GM12865 (cell line): Measurements from ENCODE around the gene TSC1.

ENCODE experiments used
- DNase-seq: peaks from one replicate; pipeline ENCODE4 v3.0.0; 2010; ENCODE audit warnings: low read depth
- H3K4me3 ChIP-seq: 2 replicates; pipeline ENCODE4 v1.5.1; 2011; ENCODE audit warnings: mild to moderate bottlenecking, low read depth, low read length, control low read depth
- TF ChIP-seq, protein P1 (sequence below): IDR thresholded peaks from 2 replicates; pipeline ENCODE4 v1.5.1; 2011; ENCODE audit warnings: low read length, control low read depth, low read depth, inconsistent platforms; ENCODE audit not compliant: insufficient read depth; ENCODE audit errors: missing control alignments

TSC1 gene

DNA sequence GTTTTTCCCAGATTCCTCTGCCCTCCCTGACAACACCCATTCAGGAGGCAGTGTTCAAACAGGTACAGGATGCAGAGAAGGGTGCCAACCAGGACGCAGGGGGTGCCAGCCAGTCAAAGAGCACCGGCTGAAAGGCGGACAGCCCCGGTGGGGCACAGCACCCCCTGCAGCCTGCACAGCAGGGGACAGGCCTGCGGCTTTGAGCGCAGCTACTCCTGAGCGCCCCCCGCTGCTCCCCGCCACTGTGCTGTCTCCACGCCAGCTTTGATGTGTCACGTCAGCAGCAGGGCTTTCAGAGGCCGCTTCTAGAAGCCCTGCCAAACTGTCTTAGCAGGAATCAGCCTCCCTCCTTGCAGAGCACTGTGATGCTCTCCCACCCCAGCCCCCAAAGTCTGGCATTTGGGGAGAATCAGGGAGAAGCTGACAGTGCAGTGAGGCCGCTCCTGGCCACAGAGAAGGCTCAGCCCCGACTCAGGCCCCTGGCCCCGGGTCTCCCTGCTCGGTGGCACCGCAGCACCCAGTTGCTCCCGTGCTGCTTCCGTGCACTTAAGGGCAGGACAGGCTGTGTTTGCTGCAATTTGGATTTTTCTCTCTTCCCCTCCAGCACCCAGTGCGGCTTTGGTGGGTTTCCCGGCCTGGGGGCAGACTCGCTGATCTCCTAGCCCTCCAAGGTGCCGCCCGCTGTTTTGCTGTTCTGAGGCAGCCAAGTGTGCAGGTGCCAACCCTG, 86.6 kb downstream of the TSC1 start:
- TF ChIP-seq, protein P1, sequence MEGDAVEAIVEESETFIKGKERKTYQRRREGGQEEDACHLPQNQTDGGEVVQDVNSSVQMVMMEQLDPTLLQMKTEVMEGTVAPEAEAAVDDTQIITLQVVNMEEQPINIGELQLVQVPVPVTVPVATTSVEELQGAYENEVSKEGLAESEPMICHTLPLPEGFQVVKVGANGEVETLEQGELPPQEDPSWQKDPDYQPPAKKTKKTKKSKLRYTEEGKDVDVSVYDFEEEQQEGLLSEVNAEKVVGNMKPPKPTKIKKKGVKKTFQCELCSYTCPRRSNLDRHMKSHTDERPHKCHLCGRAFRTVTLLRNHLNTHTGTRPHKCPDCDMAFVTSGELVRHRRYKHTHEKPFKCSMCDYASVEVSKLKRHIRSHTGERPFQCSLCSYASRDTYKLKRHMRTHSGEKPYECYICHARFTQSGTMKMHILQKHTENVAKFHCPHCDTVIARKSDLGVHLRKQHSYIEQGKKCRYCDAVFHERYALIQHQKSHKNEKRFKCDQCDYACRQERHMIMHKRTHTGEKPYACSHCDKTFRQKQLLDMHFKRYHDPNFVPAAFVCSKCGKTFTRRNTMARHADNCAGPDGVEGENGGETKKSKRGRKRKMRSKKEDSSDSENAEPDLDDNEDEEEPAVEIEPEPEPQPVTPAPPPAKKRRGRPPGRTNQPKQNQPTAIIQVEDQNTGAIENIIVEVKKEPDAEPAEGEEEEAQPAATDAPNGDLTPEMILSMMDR, result no peak
- DNase-seq, result no peak
- H3K4me3 ChIP-seq, result no peak overlapping the region

DNA sequence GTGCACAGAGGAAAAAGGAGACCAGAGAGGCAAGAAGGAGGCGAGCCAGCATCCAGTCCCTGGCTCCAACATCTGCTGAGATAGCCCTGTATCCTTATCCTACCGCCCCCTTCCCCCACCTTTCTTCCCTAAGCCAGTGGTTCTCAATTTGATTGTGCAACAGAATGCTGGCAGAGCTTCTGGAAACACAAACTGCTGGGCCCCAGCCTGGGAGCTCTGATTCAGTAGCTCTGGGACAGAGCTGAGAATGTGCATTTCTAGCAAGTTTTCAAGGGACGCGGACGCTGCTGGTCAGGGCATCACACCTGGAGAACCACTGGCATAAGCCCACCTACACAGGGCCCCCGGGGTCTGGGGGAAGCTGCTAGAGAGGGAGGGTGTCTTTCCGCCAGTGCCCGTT, 87.4 kb downstream of the TSC1 start:
- TF ChIP-seq, protein P1, result no peak
- no peak overlapping the region for H3K4me3 ChIP-seq
- no peak for DNase-seq

DNA sequence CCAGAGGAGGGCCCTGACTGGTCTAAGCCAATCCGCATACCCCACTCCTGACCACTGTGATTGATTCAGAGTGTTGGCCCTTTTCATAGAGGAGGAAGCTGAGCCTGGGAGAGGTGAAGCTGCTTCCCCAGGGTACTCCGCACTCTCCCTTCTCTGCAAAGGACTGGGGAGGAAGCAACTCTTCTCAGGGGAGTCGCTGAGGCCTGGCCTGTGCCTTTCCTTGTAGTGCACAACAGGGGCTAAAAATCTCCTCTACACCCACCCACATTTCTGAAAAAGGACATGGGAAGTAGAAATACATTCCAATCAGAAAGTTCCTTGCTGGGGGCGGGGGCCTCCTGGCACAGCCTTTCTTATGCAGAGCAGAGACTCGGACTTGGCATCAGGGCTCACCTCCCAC, 88.5 kb downstream of the TSC1 start:
- TF ChIP-seq, protein P1, result no peak
- DNase-seq, result no peak
- no peak overlapping the region for H3K4me3 ChIP-seq

DNA sequence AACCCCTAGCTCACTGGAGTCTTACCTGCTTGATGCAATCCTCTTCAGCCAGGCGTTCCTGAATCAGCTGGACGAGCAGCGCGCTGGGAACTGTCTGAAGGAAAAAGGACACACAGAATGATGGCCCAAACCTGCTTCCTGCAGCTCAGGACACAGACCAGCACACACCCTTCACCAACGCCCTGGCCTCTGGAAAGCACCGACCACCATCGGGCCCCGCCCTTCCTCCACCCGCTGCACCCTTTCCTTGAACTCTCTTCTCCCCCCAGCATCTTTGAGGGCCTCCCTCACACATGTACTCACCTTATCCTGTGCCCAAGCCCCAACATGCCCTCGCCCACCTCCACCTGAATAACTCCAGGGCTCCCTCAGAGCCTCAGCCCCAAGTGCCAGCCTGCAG, 89.6 kb downstream of the TSC1 start:
- TF ChIP-seq, protein P1, result no peak
- no peak for DNase-seq
- no peak overlapping the region for H3K4me3 ChIP-seq

DNA sequence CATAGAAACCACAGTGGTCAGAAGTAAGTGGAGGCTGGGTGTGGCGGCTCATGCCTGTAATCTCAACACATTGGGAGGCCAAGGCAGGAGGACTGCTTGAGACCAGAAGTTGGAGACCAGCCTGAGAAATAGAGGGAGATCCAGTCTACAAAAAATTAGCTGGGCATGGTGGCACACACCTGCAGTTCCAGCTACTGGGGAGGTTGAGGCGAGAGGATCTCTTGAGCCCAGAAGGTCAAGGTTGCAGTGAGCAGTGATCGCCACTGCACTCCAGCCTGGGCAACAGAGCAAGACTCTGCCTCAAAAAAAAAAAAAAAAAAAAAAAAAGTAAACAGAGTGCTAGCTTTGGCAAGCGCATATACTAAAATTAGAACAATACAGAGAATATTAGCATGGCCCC, 90.9 kb downstream of the TSC1 start:
- TF ChIP-seq, protein P1, result no peak
- H3K4me3 ChIP-seq, result no peak overlapping the region
- DNase-seq, result no peak

DNA sequence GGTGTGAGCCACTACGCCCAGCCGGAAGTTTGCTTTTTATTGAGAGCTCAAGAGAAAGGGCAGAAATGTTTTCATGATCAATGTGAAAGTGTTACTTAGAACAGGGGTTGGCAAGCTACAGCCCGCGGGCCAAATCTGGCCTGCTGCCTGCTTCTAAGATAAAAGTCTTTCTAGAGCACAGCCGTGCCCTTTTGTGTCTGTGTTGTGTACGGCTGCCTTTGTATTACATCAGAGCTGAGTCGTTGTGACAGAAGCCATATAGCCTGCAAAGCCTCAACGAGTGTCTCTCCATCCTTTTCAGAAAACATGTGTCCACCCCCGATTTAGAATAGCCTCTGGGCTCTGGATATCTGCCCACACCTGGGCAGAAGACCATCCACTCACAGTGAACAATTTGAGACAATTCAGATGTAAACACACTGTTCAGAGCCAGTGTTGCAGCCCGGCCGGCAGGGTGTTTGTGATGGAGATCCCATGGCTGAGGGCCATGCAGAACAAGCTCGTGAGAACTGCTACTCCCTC, 95.2 kb downstream of the TSC1 start:
- TF ChIP-seq, protein P1, result no peak
- H3K4me3 ChIP-seq, result no peak overlapping the region
- DNase-seq, result no peak
